ENCODE data around the gene ENDOV. TPM values are rescaled to one million over a fixed set of nuclear protein-coding genes. Genes with fewer than 3 reads are reported as not detected.
A peak's percentile ranks its signal among the peaks of the same experiment; 100 is the strongest.

Gene ENDOV
- total and polyA plus RNA-seq, 2 of the 13 experiments (the other 11 are each of a cell fraction or from before 2014, with no cell fraction given): 15.1 to 17.1 TPM

DNA sequence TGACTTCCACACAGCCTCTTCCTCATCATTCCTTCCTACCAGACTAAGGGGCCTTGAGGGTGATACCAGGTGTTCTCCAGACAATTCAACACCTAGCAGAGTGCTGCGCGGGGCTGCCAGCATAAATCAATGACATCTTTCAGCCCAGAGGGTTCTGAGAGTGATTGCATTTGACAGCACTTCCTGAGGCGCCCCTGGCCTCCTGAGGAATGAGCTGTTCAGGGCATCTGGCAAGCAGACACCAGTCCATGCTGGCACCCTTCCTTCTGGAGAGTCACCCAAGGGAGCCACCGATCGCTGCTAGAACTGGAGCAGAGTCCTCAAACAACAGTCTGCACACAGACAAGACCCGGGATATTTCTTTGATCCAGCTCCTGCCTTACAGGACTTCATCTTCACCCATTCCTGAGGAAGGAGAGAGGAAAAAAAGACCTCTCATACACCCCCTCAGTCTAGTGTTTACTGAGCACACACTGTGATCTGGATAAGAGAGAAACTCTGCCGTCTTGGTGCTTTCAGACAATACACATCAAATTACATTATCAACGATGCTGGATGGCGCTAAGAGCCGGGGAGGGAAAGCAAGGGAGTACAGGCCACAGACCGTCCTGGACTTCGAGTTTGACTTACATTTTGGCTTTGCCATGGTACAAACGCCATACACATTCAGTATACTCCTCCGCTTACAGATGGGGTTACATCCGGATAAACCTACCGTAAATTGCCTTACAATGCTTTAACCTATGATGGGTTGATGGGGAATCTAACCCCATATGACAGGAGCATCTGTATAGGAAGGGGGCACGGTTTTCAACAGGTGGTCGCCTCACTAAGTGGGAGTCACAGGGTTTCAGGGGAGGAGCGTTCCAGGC, 38.4 kb downstream of the ENDOV start (continued):
- TF ChIP-seq, protein P1, sequence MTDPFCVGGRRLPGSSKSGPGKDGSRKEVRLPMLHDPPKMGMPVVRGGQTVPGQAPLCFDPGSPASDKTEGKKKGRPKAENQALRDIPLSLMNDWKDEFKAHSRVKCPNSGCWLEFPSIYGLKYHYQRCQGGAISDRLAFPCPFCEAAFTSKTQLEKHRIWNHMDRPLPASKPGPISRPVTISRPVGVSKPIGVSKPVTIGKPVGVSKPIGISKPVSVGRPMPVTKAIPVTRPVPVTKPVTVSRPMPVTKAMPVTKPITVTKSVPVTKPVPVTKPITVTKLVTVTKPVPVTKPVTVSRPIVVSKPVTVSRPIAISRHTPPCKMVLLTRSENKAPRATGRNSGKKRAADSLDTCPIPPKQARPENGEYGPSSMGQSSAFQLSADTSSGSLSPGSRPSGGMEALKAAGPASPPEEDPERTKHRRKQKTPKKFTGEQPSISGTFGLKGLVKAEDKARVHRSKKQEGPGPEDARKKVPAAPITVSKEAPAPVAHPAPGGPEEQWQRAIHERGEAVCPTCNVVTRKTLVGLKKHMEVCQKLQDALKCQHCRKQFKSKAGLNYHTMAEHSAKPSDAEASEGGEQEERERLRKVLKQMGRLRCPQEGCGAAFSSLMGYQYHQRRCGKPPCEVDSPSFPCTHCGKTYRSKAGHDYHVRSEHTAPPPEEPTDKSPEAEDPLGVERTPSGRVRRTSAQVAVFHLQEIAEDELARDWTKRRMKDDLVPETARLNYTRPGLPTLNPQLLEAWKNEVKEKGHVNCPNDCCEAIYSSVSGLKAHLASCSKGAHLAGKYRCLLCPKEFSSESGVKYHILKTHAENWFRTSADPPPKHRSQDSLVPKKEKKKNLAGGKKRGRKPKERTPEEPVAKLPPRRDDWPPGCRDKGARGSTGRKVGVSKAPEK (CRISPR knock-in tag; IDR thresholded peaks at IDR 0.05; ENCODE audit: borderline replicate concordance): 0 out of 2 replicates have a peak, but pooled peaks have one; percentile 58
- TF ChIP-seq, protein P2, sequence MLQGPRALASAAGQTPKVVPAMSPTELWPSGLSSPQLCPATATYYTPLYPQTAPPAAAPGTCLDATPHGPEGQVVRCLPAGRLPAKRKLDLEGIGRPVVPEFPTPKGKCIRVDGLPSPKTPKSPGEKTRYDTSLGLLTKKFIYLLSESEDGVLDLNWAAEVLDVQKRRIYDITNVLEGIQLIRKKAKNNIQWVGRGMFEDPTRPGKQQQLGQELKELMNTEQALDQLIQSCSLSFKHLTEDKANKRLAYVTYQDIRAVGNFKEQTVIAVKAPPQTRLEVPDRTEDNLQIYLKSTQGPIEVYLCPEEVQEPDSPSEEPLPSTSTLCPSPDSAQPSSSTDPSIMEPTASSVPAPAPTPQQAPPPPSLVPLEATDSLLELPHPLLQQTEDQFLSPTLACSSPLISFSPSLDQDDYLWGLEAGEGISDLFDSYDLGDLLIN (CRISPR knock-in tag; IDR thresholded peaks at IDR 0.05; ENCODE audit: borderline replicate concordance): 0 out of 2 replicates have a peak, but pooled peaks have one; percentile 48
- TF ChIP-seq ZFP36L1 (CRISPR knock-in tag; IDR thresholded peaks at IDR 0.05): no peak
- no peak for TF ChIP-seq MED13 (CRISPR knock-in tag; IDR thresholded peaks at IDR 0.05)
- TF ChIP-seq, protein P3, sequence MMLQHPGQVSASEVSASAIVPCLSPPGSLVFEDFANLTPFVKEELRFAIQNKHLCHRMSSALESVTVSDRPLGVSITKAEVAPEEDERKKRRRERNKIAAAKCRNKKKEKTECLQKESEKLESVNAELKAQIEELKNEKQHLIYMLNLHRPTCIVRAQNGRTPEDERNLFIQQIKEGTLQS (CRISPR knock-in tag; IDR thresholded peaks at IDR 0.05): no peak
- no peak for TF ChIP-seq ZNF557 (CRISPR knock-in tag; IDR thresholded peaks at IDR 0.05)
- TF ChIP-seq MIXL1 (CRISPR knock-in tag; IDR thresholded peaks at IDR 0.05): no peak
- 0 out of 2 replicates have a peak, but pooled peaks have one; percentile 20 for TF ChIP-seq HOXD1 (CRISPR knock-in tag; IDR thresholded peaks at IDR 0.05)
- TF ChIP-seq, protein P4, sequence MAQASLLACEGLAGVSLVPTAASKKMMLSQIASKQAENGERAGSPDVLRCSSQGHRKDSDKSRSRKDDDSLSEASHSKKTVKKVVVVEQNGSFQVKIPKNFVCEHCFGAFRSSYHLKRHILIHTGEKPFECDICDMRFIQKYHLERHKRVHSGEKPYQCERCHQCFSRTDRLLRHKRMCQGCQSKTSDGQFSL (CRISPR knock-in tag; IDR thresholded peaks at IDR 0.05): 0 out of 2 replicates have a peak, but pooled peaks have one; percentile 29
- TF ChIP-seq ZBTB42 (CRISPR knock-in tag; IDR thresholded peaks at IDR 0.05): no peak
- peak; percentile 84; the same call in 1 of the 2 replicates for TF ChIP-seq CHD4 (IDR thresholded peaks at IDR 0.05; ENCODE audit: borderline replicate concordance, low read length)
- TF ChIP-seq FOXK2 (IDR thresholded peaks at IDR 0.05): no peak
- 0 out of 2 replicates have a peak, but pooled peaks have one; percentile 46 for TF ChIP-seq ZFP90 (CRISPR knock-in tag; IDR thresholded peaks at IDR 0.05; ENCODE audit: borderline replicate concordance)
- TF ChIP-seq, protein P5, sequence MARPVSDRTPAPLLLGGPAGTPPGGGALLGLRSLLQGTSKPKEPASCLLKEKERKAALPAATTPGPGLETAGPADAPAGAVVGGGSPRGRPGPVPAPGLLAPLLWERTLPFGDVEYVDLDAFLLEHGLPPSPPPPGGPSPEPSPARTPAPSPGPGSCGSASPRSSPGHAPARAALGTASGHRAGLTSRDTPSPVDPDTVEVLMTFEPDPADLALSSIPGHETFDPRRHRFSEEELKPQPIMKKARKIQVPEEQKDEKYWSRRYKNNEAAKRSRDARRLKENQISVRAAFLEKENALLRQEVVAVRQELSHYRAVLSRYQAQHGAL (CRISPR knock-in tag; IDR thresholded peaks at IDR 0.05; ENCODE audit: not compliant biosample characterization): no peak
- TF ChIP-seq ZNF44 (CRISPR knock-in tag; IDR thresholded peaks at IDR 0.05): 0 out of 2 replicates have a peak, but pooled peaks have one; percentile 65
- 0 out of 2 replicates have a peak, but pooled peaks have one; percentile 14 for TF ChIP-seq ZNF264 (CRISPR knock-in tag; IDR thresholded peaks at IDR 0.05)
- TF ChIP-seq ISX (CRISPR knock-in tag; conservative IDR thresholded peaks at IDR 0.05): 0 out of 2 replicates have a peak, but pooled peaks have one; percentile 41
- TF ChIP-seq SMYD3 (CRISPR knock-in tag; IDR thresholded peaks at IDR 0.05): no peak
- TF ChIP-seq, protein P6, sequence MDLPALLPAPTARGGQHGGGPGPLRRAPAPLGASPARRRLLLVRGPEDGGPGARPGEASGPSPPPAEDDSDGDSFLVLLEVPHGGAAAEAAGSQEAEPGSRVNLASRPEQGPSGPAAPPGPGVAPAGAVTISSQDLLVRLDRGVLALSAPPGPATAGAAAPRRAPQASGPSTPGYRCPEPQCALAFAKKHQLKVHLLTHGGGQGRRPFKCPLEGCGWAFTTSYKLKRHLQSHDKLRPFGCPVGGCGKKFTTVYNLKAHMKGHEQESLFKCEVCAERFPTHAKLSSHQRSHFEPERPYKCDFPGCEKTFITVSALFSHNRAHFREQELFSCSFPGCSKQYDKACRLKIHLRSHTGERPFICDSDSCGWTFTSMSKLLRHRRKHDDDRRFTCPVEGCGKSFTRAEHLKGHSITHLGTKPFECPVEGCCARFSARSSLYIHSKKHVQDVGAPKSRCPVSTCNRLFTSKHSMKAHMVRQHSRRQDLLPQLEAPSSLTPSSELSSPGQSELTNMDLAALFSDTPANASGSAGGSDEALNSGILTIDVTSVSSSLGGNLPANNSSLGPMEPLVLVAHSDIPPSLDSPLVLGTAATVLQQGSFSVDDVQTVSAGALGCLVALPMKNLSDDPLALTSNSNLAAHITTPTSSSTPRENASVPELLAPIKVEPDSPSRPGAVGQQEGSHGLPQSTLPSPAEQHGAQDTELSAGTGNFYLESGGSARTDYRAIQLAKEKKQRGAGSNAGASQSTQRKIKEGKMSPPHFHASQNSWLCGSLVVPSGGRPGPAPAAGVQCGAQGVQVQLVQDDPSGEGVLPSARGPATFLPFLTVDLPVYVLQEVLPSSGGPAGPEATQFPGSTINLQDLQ (CRISPR knock-in tag; IDR thresholded peaks at IDR 0.05): no peak
